Nephron (organoid): ENCODE data around the gene BTRC.

Experiments
- H3K27ac Mint-ChIP-seq, 3 experiments: 2 replicates each; pipeline ENCODE4 v1.8.0; 2020; ENCODE audit warnings: mixed read lengths in 3 of 3, mild to moderate bottlenecking in 2 of 3, moderate library complexity in 1 of 3
- H3K27me3 Mint-ChIP-seq: 2 replicates; pipeline ENCODE4 v1.8.0; 2021; ENCODE audit warnings: low read depth, mild to moderate bottlenecking, moderate library complexity, mixed read lengths
- H3K36me3 Mint-ChIP-seq: 2 replicates; pipeline ENCODE4 v1.8.0; 2020; ENCODE audit warnings: low read depth, mixed read lengths
- H3K4me1 Mint-ChIP-seq: 2 replicates; pipeline ENCODE4 v1.8.0; 2020; ENCODE audit warnings: mixed read lengths
- H3K4me3 Mint-ChIP-seq, 3 experiments: 2 replicates each; pipeline ENCODE4 v1.8.0; 2020; ENCODE audit warnings: mild to moderate bottlenecking in 3 of 3, mixed read lengths in 3 of 3, moderate library complexity in 2 of 3
- H3K9me3 Mint-ChIP-seq: 2 replicates; pipeline ENCODE4 v1.8.0; 2020; ENCODE audit warnings: mixed read lengths
- TF ChIP-seq, protein P1 (sequence below), 3 experiments: fragments of 200-600 bp; sonication (generic); IDR thresholded peaks; one replicate each; pipeline ENCODE4 v1.5.0; 2021; ENCODE audit warnings: antibody characterized with exemption in 3 of 3; ENCODE audit not compliant: unreplicated experiment in 3 of 3

Gene BTRC

GRCh38 chr10:101389986-101390531 lies 36.1 kb downstream of the BTRC start:
- no peaks in the 10 kb centered on the region for H3K27me3 Mint-ChIP-seq
- no peak overlapping the region for H3K27ac Mint-ChIP-seq

GRCh38 chr10:101393378-101393777 lies 39.4 kb downstream of the BTRC start:
- peaks cover 6% of the 10 kb centered on the region for H3K4me1 Mint-ChIP-seq
- TF ChIP-seq, protein P1, sequence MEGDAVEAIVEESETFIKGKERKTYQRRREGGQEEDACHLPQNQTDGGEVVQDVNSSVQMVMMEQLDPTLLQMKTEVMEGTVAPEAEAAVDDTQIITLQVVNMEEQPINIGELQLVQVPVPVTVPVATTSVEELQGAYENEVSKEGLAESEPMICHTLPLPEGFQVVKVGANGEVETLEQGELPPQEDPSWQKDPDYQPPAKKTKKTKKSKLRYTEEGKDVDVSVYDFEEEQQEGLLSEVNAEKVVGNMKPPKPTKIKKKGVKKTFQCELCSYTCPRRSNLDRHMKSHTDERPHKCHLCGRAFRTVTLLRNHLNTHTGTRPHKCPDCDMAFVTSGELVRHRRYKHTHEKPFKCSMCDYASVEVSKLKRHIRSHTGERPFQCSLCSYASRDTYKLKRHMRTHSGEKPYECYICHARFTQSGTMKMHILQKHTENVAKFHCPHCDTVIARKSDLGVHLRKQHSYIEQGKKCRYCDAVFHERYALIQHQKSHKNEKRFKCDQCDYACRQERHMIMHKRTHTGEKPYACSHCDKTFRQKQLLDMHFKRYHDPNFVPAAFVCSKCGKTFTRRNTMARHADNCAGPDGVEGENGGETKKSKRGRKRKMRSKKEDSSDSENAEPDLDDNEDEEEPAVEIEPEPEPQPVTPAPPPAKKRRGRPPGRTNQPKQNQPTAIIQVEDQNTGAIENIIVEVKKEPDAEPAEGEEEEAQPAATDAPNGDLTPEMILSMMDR (IDR thresholded peaks at IDR 0.05; ENCODE audit: unreplicated experiment in 3 of 3): no peak
- H3K27ac Mint-ChIP-seq: no peak overlapping the region
- H3K36me3 Mint-ChIP-seq: peaks cover 10% of the 10 kb centered on the region
- H3K9me3 Mint-ChIP-seq: no peaks in the 10 kb centered on the region
- no peaks in the 10 kb centered on the region for H3K27me3 Mint-ChIP-seq
- H3K4me3 Mint-ChIP-seq: no peak overlapping the region

More at GRCh38 chr10:101389986-101390531, 36.1 kb downstream of the BTRC start:
- peaks cover 6% of the 10 kb centered on the region for H3K4me1 Mint-ChIP-seq
- H3K9me3 Mint-ChIP-seq: no peaks in the 10 kb centered on the region
- TF ChIP-seq, protein P1 (IDR thresholded peaks at IDR 0.05; ENCODE audit: unreplicated experiment in 3 of 3): no peak
- no peak overlapping the region for H3K4me3 Mint-ChIP-seq
- peaks cover 7% of the 10 kb centered on the region for H3K36me3 Mint-ChIP-seq

GRCh38 chr10:101394524-101395133 lies 40.7 kb downstream of the BTRC start:
- H3K4me1 Mint-ChIP-seq: no peaks in the 10 kb centered on the region
- peak overlapping the region in 1 of 3 experiments; percentile 10 for H3K27ac Mint-ChIP-seq
- TF ChIP-seq, protein P1 (IDR thresholded peaks at IDR 0.05; ENCODE audit: unreplicated experiment in 3 of 3): no peak
- H3K9me3 Mint-ChIP-seq: no peaks in the 10 kb centered on the region
- H3K27me3 Mint-ChIP-seq: no peaks in the 10 kb centered on the region
- H3K4me3 Mint-ChIP-seq: no peak overlapping the region
- H3K36me3 Mint-ChIP-seq: peaks cover 7% of the 10 kb centered on the region

DNA sequence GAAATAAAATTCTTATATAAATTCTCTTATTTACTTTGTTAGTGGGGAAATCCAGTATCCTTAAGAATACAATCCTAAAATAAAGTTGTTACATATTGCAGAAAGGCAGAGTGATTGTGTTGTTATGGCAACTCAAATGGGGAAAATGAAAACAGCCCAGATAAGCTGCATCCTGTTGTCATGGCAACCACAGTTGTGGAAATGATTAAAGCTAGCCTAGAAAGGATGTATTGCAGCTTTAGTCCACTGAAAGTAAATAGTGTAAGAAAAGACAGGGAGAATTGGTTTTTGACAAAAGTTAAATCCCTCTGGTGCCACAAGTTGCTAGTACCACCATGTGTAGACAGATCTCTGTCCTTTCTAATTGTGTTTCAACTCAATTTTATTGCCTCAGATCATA lies 43.2 kb downstream of the BTRC start:
- no peak overlapping the region for H3K27ac Mint-ChIP-seq
- H3K36me3 Mint-ChIP-seq: peaks cover 7% of the 10 kb centered on the region
- no peak overlapping the region for H3K4me3 Mint-ChIP-seq
- no peaks in the 10 kb centered on the region for H3K9me3 Mint-ChIP-seq
- TF ChIP-seq, protein P1 (IDR thresholded peaks at IDR 0.05; ENCODE audit: unreplicated experiment in 3 of 3): no peak
- no peaks in the 10 kb centered on the region for H3K4me1 Mint-ChIP-seq
- H3K27me3 Mint-ChIP-seq: no peaks in the 10 kb centered on the region

- Mint-ChIP-seq H3K4me1 (peaks cover 8% of the 10 kb centered on the region), H3K9me3 (no peaks in the 10 kb centered on the region), H3K4me3 (no peak overlapping the region), H3K27me3 (no peaks in the 10 kb centered on the region), H3K27ac (no peak overlapping the region), H3K36me3 (peaks cover 3% of the 10 kb centered on the region)
- TF ChIP-seq, protein P1 (IDR thresholded peaks at IDR 0.05; ENCODE audit: unreplicated experiment in 3 of 3): no peak
Observed at GRCh38 chr10:101400585-101400984, 46.6 kb downstream of the BTRC start.

DNA sequence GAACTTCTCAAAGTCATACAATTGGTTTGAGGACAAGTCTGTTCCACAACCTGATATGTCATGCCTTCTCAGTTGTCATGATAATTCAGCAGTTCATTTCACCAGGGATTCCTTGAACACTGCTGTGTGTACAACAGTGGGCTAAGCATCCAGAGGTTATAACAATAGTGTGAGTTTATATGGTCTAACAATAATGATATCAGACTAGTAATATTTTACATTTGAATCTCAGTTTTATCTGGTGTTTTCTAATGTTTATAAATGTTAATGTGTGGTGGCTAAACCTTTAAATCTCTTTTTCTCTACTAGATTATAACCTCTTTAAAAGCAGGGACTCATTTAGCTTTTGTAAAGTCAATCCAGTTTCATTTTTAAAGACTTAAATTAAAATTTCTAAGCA lies 48.7 kb downstream of the BTRC start:
- H3K4me3 Mint-ChIP-seq: no peak overlapping the region
- TF ChIP-seq, protein P1 (IDR thresholded peaks at IDR 0.05; ENCODE audit: unreplicated experiment in 3 of 3): no peak

More for the DNA sequence above, 48.7 kb downstream of the BTRC start:
- H3K27me3 Mint-ChIP-seq: no peaks in the 10 kb centered on the region
- H3K36me3 Mint-ChIP-seq: peaks cover 3% of the 10 kb centered on the region
- H3K4me1 Mint-ChIP-seq: peaks cover 11% of the 10 kb centered on the region
- H3K9me3 Mint-ChIP-seq: no peaks in the 10 kb centered on the region
- H3K27ac Mint-ChIP-seq: no peak overlapping the region
